Measurements from ENCODE around the gene LHB.

- TF ChIP-seq CTCF (conservative IDR thresholded peaks at IDR 0.05; ENCODE audit: low read depth, low read length) (no peak), RAD21 (IDR thresholded peaks at IDR 0.05; ENCODE audit: low read length) (no peak), MXI1 (IDR thresholded peaks at IDR 0.05; ENCODE audit: borderline replicate concordance, low read depth, low read length) (no peak), RCOR1 (IDR thresholded peaks at IDR 0.05; ENCODE audit: insufficient replicate concordance, low read length) (no peak), BHLHE40 (IDR thresholded peaks at IDR 0.05; ENCODE audit: low read depth, low read length) (no peak), SMC3 (IDR thresholded peaks at IDR 0.05; ENCODE audit: low read depth, low read length) (no peak), MAZ (IDR thresholded peaks at IDR 0.05; ENCODE audit: borderline replicate concordance, low read depth, low read length) (no peak)
Observed at GRCh38 chr19:48991011-48991609, 25.8 kb downstream of the LHB start.

Measured in IMR-90 (cell line).